ENCODE results near the gene IDH3G. TPM values are rescaled to one million over a fixed set of nuclear protein-coding genes. Genes with fewer than 3 reads are reported as not detected.
A peak's percentile ranks its signal among the peaks of the same experiment; 100 is the strongest.

IDH3G gene
- total and polyA plus RNA-seq, 2 of the 8 experiments (the other 6 are each of a cell fraction or from before 2014, with no cell fraction given), result 39.4 to 66.7 TPM

GRCh38 chrX:153779891-153780677, 14.1 kb downstream of the IDH3G start:
- ChIA-PET CTCF (ENCODE audit: partially characterized antibody) (interaction anchor here (1.1 to 3.0 kb wide), 6 partner anchors 9 to 127 kb away, joined by 3 to 10 read pairs (median 6); partner anchors contain the start of gene PLXNB3), POLR2A (ENCODE audit: partially characterized antibody) (interaction anchor here (0.9 to 3.3 kb wide), 2 partner anchors 13 to 23 kb away, joined by 3 to 13 read pairs; no protein-coding TSS in a partner anchor)
- no peak for FAIRE-seq
- TF ChIP-seq TEAD4 (IDR thresholded peaks at IDR 0.05; ENCODE audit: low read depth, low read length) (no peak), RBBP5 (IDR thresholded peaks at IDR 0.05; ENCODE audit: borderline replicate concordance, low read depth, low read length) (no peak), SUZ12 (IDR thresholded peaks at IDR 0.05; ENCODE audit: low read length) (no peak), MAX (IDR thresholded peaks at IDR 0.05) (no peak), CEBPB (IDR thresholded peaks at IDR 0.05; ENCODE audit: low read depth, low read length) (no peak), ASH2L (IDR thresholded peaks at IDR 0.05; ENCODE audit: low read length) (no peak), SP4 (IDR thresholded peaks at IDR 0.05; ENCODE audit: low read length) (no peak), RNF2 (IDR thresholded peaks at IDR 0.05; ENCODE audit: borderline replicate concordance, low read depth, low read length, missing control alignments, poor library complexity, severe bottlenecking) (no peak), CHD2 (IDR thresholded peaks at IDR 0.05; ENCODE audit: low read length) (no peak), USF2 (IDR thresholded peaks at IDR 0.05; ENCODE audit: low read length) (no peak)

More at GRCh38 chrX:153779891-153780677, 14.1 kb downstream of the IDH3G start:
- Histone ChIP-seq H3K4me2 (ENCODE audit: insufficient read depth in 1 of 2, low read depth in 2 of 2, low read length in 2 of 2) (no peak overlapping the region), H2AFZ (ENCODE audit: low read length) (no peak overlapping the region), H3K9me3 (ENCODE audit: insufficient read depth in 2 of 2, low read depth in 1 of 2, low read length in 1 of 2) (no peaks in the 10 kb centered on the region), H3K79me2 (ENCODE audit: control insufficient read depth in 1 of 2, insufficient read depth in 2 of 2, low read length in 2 of 2) (no peaks in the 10 kb centered on the region), H3K18ac (ENCODE audit: extremely low read depth, low read length) (no peak overlapping the region), H2BK20ac (ENCODE audit: low read length) (no peak overlapping the region), H3K36me3 (ENCODE audit: control insufficient read depth in 2 of 4, insufficient read depth in 4 of 4, low read length in 3 of 4) (no peaks in the 10 kb centered on the region), H4K5ac (ENCODE audit: insufficient read length, low read depth, low read length) (no peak overlapping the region), H3K79me1 (ENCODE audit: low read depth, low read length) (no peaks in the 10 kb centered on the region), H2BK15ac (ENCODE audit: low read length) (no peak overlapping the region), H2BK12ac (ENCODE audit: low read depth, low read length) (no peak overlapping the region), H4K20me1 (replicated peaks in 1 of 2; ENCODE audit: control insufficient read depth in 1 of 2, insufficient read depth in 2 of 2, low read length in 2 of 2) (no peaks in the 10 kb centered on the region), H3K4me3 (ENCODE audit: extremely low read depth in 1 of 4, insufficient read depth in 2 of 4, low read depth in 3 of 4, low read length in 4 of 4) (no peak overlapping the region), H3K56ac (replicated peaks; ENCODE audit: insufficient read length, low read depth, low read length) (no peak overlapping the region), H2AK5ac (ENCODE audit: low read depth, low read length) (no peak overlapping the region), H3K27ac (ENCODE audit: low read depth, low read length) (no peak overlapping the region), H3K23ac (ENCODE audit: insufficient read length) (no peak overlapping the region), H3K14ac (ENCODE audit: insufficient read length) (no peak overlapping the region), H2BK120ac (replicated peaks; ENCODE audit: low read depth, low read length) (no peak overlapping the region), H3K27me3 (replicated peaks in 1 of 4; ENCODE audit: control insufficient read depth in 3 of 4, extremely low read depth in 1 of 4, insufficient read depth in 3 of 4, low read length in 3 of 4) (no peaks in the 10 kb centered on the region), H2BK5ac (ENCODE audit: low read depth, low read length) (peak overlapping the region; percentile 24; the same call in 1 of the 2 replicates), H3K4ac (replicated peaks; ENCODE audit: insufficient read length, low read depth, low read length) (no peak overlapping the region), H3K4me1 (replicated peaks in 1 of 4; ENCODE audit: control insufficient read depth in 3 of 4, insufficient read depth in 4 of 4, low read length in 3 of 4) (no peaks in the 10 kb centered on the region), H4K91ac (replicated peaks; ENCODE audit: insufficient read length, low read length) (no peak overlapping the region), H3K9ac (replicated peaks in 1 of 4; ENCODE audit: extremely low read depth in 1 of 4, low read depth in 3 of 4, low read length in 3 of 4) (peak overlapping the region in 1 of 4 experiments; percentile 22; a peak in 2 of 7 replicates), H4K8ac (ENCODE audit: extremely low read depth, insufficient read depth, low read length) (no peak overlapping the region; the same call in 1 of the 2 replicates), H3K23me2 (ENCODE audit: low read depth, low read length) (no peaks in the 10 kb centered on the region)
- no peak for DNase-seq (ENCODE audit: low read depth in 1 of 2, low spot score in 2 of 2)
- WGBS, 2 experiments (ENCODE audit: extremely low coverage in 1 of 2, insufficient coverage in 1 of 2, insufficient read length in 1 of 2, insufficient replicate concordance in 2 of 2, low coverage in 1 of 2, low lambda C conversion rate in 2 of 2, missing lambda C conversion rate in 1 of 2), result 89% methylated on average over 9 of the region's 18 CpGs; no CpG with 5 or more reads in 1 of the 2 experiments

All from H1 (cell line).